Fibroblast of the aortic adventitia (primary cell): ENCODE measurements around the gene PGGT1B. TPM values are rescaled to one million over a fixed set of nuclear protein-coding genes. Genes with fewer than 3 reads are reported as not detected.

ENCODE experiments used
- DNase-seq: peaks from one replicate; pipeline ENCODE4 v3.0.0-alpha.2; 2010; ENCODE audit warnings: low read depth
- H3K4me3 ChIP-seq: 2 replicates; pipeline ENCODE4 v1.5.1; 2011; ENCODE audit warnings: low read depth, mild to moderate bottlenecking, control low read depth, low read length, moderate library complexity
- CTCF ChIP-seq: IDR thresholded peaks from 2 replicates; pipeline ENCODE4 v1.5.1; 2011; ENCODE audit warnings: mild to moderate bottlenecking, low read length, control low read depth, inconsistent platforms; ENCODE audit not compliant: insufficient read depth
- total RNA-seq: library from RNA; depleted of rRNA; stranded (reverse); fragments of >200 nt; gene quantifications from 2 replicates; pipeline ENCODE4 v1.2.3, GENCODE V29; 2012; ENCODE audit warnings: low replicate concordance

PGGT1B gene
- total RNA-seq, 1 donor, result 15.1 TPM

- TF ChIP-seq CTCF, result no peak
- H3K4me3 ChIP-seq, result no peak overlapping the region
Measured at GRCh38 chr5:115227281-115227680, 35.4 kb downstream of the PGGT1B start.

GRCh38 chr5:115214541-115214940 lies 48.1 kb downstream of the PGGT1B start:
- no peak for TF ChIP-seq CTCF
- no peak for DNase-seq
- H3K4me3 ChIP-seq, result no peak overlapping the region

More at GRCh38 chr5:115227281-115227680, 35.4 kb downstream of the PGGT1B start:
- DNase-seq, result no peak

- DNase-seq, result no peak
- H3K4me3 ChIP-seq, result no peak overlapping the region
- no peak for TF ChIP-seq CTCF
Measured at GRCh38 chr5:115209279-115209678, 53.4 kb downstream of the PGGT1B start.

- H3K4me3 ChIP-seq, result no peak overlapping the region
- DNase-seq, result no peak
- no peak for TF ChIP-seq CTCF
Measured at GRCh38 chr5:115202952-115203351, 59.7 kb downstream of the PGGT1B start.

- no peak overlapping the region for H3K4me3 ChIP-seq
- DNase-seq, result no peak
- no peak for TF ChIP-seq CTCF
Measured at GRCh38 chr5:115196161-115196560, 66.5 kb downstream of the PGGT1B start.

- DNase-seq, result peak; percentile 56
- no peak for TF ChIP-seq CTCF
- no peak overlapping the region for H3K4me3 ChIP-seq
Measured at GRCh38 chr5:115194676-115195075, 68.0 kb downstream of the PGGT1B start.

GRCh38 chr5:115193295-115193694 lies 69.4 kb downstream of the PGGT1B start:
- no peak for TF ChIP-seq CTCF
- DNase-seq, result no peak
- H3K4me3 ChIP-seq, result no peak overlapping the region
